C4-2B (cell line): ENCODE results near the gene FUT8.

Experiments used
- CTCF ChIP-seq: fragments of 450-650 bp; conservative IDR thresholded peaks from 2 replicates; pipeline ENCODE4 v1.5.1; 2017; ENCODE audit warnings: mild to moderate bottlenecking
- ZFX ChIP-seq: fragments of 450-650 bp; IDR thresholded peaks from 2 replicates; pipeline ENCODE4 v1.6.1; 2017

GRCh38 chr14:65453807-65454480 is 41.4 kb downstream of the FUT8 start:
- TF ChIP-seq CTCF (no peak), ZFX (no peak)
